GM21381 (cell line): ENCODE measurements around the gene PBX1.

ENCODE experiments used
- ATAC-seq: cut with Tn5 transposase; IDR thresholded peaks from one replicate; pipeline ENCODE4 v1.9.1; 2021; ENCODE audit warnings: mild to moderate bottlenecking, moderate library complexity; ENCODE audit not compliant: unreplicated experiment

PBX1 gene

DNA sequence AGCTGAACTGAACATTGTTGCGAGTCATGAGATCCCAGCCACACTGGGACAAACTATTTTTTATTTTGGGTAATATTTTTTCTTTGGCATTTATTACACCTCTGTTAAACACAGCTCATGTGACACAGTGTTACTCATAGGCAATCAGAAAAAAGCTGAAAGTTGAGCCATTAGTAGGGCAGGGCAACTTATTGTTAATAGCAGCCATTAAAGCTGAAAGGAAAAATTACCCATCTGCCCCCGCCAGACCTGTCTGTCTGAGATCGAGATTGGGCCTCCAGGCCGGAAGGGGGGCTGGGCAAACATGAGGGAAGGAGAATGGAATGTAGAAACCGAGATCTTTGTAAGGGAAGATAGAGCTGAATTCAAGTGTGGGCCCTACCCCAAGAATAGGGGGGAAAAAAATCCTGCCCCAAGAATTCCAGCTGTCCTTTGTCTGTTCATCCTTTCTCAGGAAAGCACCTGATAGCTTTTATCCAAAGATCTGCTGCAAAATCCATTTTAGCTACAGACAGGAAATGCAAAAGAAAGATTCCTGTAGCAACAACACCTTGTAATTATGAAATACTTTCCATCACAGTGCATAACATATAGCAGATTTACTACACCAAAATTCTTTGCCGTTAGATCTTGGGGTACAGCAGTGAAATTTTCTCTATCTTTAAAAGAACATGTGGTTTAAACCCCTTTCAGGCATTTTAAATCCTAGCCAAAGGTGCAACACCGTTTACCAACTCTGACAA is 212.8 kb downstream of the PBX1 start:
- ATAC-seq = no peak

DNA sequence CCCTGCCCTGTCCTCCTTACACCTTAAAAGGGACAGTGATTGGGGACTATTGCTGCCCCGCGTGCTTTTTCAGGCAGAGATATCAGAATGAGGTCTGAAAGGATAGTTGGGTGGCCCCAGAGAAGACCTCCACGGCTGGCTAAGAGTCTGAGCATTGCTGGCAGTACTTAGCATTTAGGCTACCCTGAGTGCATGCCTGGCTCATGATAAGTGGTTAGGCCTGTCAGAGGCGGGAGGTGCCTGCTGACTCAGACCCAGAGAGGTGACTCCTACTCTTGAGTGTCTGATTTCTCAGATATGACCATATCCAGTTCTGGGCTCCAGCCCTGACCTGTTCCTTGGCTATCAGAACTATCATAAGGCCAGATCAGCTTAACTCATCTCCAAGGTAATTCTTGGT is 213.7 kb downstream of the PBX1 start:
- peak; percentile 85 for ATAC-seq

DNA sequence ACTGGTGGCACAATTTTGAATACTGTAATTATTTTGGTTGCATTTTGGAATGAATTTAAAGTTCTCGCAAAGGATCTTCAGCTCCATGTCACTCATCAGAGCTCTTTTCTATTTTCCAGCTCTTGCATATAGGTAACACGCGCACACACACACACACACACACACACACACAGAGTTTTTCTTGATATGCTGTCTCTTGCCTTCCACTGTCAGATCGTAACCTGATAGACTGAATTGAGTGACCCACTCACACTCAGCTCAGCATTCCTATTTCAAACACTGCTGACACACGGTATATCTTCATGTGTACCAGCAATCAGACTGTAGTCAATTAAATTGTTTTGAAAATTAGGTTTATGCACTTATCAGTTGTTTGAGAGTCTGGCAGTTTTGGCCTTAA is 214.1 kb downstream of the PBX1 start:
- no peak for ATAC-seq

DNA sequence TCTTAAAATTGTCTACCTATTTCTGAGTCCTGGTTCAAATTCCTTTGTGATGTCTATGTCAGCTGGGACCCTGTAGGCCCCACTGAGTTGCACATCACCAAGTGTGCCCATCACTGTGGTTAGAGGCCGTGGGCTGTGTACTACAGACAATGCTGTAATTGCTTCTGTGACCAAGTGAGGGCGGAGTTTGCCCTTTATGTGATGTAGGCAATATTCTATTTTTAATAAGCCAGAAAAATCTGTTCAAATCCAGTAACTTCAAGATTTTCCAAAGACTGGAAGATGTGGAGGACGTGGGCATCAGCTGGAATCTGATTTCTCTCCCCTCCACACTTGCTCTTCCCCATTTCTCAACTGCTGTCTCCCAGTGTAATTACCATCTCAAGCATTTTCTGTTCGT is 215.4 kb downstream of the PBX1 start:
- no peak for ATAC-seq

DNA sequence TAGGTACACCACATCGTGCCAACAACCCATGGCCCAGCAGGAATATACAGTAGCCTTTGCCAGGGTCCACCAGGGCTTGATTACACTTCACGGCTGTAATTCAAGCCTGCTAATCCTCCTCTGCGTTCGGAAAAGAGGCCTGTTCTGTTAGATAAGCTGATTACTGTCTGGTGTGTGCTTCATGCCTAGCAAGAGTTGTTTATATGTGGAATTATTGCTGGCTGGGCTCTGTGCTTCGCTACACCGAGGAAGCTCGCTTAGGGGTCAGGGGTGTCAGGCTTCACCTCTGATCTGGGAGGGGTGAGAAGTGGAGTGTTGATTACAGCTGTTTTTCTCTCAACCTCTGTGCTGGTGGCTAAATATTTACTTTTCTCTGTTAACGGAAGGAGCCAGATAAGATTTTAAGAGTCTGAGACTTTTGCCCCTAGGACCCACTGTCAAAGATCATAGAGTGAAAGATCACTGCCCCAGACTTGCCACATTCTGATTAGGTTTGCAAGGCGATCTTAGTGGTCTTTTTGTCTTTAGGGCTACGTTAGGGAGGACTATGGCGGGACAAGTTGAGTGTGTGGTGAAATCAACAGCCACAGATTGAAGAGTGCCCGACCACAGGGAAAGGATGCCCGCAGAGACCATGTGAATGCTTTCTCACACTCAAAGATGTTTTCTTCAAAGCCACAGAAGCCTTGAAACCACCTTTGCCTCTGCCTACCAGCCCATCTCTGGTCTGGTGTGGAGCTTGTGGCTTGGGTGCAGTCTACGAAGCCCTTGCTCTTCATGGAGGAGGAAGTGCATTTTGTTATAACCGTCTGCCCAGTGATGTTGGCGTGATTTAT is 216.1 kb downstream of the PBX1 start:
- ATAC-seq = no peak

DNA sequence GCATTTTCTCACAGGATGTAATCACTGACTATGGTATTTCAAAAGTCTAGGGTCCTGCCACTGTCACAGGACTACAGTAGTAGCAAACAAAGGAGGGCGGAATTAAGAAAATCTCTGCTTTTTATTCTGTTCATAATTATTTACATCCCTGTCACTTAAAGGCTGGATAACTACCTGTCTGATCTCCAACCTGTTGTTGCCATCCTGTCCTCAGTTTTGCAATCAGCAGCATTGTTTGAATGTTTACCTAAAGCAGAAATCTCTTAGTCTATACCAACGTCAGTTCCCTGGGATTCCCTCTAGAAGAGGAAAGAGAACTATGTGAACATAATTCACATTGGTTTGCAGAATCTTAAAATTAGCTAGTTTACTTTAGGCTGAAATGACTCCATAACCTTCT is 218.5 kb downstream of the PBX1 start:
- ATAC-seq = no peak

DNA sequence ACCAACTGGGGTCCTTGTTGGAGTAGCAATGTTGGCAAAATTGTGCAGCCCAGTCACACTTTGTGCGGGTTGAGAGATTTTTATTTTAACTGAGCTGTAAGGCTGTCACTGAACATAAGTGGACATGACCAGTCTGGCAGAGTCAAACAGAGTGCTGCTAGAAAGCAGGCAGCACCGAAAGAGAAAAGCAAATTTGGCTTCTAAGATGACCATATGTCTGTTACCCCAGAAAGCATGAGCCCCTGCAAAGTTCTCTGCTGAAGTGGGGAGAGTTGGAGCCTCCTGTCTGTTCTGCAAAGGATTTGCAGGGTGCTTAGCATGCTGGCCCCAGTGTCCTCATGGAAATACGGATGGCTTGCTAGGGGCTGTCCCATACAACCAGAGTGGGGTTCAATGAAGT is 220.4 kb downstream of the PBX1 start:
- ATAC-seq = no peak

DNA sequence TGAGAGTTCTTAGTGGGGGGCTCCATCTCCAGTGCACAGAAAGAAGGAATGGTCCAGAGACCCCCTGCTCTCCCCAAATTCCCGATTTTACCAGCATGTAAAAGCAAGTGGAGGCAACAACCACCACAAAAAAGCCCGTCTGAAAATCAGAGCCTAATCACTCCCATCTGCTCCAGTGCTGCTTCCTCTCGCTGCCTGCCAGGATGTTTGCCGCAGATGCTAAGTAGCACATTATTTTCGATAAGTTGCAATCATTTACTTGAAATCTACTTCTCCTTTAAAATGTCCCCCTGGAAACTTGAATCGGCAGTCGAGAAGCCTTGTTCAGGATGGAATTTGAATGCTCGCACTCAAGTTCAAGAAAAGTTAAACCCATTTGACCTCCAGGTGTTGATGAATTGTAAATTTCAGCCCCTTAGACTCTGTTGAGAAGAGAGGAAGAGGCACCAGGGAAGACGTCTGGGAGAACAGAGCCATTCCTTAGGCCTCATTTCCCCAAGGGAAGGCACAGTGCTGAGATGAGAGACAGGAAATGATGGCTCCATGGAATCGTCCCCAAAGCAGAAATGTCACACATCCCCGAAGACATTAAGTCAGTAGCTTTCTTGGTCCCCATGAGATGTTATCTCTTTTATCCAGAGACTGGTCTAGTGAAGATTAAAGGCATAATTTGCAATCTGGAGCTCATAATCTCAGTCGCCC is 221.3 kb downstream of the PBX1 start:
- ATAC-seq = no peak

DNA sequence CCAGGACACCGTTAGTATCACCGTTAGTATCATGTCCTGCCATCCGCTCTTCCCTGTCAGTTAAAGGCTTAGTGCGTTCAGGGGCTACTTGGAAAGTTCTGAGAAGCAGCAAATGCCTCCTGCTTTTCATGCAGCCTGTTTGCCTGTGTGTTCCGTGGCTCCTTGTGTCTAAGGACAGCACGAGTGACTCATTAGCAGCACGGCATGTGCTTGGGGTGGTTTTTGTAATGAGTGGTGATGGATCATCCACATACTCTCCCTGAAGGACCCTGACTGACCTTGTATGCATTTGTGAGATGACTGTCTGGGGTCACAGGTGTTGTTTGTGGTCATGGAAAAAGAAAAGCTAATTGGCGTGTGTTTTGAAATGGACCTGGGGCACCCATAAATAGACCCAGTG is 221.9 kb downstream of the PBX1 start:
- no peak for ATAC-seq

DNA sequence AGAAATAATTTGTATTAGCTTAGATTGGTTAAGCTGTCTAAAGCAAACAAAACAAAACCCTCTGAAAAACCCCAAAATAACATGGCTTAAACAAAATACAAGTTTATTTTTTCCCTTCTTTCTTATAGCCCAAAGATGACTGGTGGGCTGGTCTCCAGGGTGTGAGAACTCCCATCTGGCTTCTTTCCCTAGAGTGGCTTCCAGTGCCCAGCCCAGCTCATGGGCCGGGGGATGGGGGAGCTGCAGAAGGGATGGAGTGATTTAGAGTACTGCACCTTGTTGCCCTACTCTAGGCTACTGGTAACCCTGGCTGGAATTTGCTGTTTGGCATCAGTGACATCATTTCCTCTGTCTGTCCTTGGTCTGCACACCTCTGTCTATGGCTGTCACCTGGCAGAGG is 223.0 kb downstream of the PBX1 start:
- no peak for ATAC-seq

DNA sequence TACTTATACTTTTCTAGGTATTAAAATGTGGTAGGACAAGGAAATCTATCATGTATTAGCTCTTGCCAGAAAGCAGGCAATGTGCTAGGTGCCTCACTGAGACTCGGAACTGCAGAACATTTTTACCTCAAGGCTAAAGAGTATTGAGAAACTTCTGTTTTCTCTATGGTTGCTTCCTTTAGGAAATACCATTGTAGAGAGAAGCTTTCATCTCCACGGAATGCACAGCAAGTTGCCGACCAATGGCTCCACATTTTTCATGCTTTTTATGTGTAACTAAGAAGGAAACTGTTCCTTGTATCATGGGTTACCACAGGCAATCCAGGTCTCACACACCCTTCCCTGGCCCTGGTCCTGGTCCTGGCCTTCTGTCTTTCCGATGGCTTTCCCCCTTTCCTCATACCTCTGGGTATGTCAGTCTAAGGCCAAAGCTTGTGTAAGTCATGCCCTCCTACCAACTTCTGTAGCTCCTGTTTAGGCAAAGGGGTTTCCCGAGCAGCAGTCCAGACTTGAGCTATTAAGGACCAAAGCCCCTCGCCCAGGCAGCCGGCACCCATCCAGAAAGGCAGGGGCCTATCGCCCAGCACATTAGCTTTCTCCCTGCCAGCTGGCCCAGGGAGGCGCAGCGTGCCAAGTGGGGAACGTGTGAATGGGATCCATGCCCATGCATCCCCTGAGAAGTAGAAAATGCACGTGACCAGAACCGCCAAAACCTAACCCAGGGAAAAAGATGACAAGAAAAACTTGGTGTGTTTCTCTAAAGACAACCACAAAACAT is 225.0 kb downstream of the PBX1 start:
- ATAC-seq = no peak

DNA sequence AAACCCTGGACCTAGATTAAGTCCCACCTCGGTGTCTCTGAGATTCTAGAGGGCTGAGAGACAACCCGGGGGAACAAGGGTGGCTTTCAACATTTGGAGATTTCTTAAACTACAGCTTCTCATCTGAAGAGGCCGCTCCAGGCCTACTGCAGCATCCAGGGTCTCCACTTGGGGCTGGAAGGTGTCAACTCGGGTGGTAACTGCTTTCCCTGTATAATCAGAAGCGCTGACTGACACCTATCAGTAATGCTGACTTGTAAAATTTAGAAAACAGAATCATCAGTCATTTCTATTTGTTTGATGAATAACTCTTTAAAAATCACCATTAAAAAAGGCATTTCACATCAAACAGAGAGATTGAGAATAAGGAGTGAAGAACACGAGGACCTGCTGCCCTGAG is 226.0 kb downstream of the PBX1 start:
- ATAC-seq = no peak

DNA sequence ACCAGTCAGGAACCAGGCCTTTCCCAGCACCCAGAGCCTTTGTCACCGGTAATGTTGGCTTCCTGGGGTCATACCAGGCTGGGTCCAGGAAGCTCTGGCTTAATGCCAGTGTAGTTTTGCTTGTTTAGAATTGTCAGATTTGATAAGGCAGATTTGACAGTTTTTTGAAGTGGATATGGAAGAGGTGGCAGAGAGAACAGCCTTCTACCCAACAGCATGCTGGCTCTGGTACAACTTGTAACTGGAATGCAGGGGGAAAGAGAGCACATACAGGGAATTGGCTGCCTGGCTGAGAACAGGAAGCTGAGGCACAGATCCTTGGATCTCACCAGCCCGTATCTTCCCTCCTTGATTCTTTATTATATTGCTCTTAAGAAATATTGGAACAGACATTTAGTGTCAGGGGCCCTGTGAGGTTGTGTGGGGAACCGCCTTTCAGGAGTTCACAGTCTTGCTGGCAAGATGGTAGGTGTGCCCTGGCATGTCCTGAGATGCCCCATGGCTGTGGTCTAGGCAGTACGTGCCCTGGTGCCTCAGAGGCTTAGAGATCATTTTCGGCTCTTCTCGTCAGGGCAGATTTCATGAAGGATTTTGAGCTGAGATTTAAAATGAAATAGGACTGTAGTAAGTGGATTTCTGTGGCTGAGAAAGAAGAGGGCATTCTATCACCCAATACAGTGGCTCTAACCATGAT is 227.0 kb downstream of the PBX1 start:
- ATAC-seq = no peak

DNA sequence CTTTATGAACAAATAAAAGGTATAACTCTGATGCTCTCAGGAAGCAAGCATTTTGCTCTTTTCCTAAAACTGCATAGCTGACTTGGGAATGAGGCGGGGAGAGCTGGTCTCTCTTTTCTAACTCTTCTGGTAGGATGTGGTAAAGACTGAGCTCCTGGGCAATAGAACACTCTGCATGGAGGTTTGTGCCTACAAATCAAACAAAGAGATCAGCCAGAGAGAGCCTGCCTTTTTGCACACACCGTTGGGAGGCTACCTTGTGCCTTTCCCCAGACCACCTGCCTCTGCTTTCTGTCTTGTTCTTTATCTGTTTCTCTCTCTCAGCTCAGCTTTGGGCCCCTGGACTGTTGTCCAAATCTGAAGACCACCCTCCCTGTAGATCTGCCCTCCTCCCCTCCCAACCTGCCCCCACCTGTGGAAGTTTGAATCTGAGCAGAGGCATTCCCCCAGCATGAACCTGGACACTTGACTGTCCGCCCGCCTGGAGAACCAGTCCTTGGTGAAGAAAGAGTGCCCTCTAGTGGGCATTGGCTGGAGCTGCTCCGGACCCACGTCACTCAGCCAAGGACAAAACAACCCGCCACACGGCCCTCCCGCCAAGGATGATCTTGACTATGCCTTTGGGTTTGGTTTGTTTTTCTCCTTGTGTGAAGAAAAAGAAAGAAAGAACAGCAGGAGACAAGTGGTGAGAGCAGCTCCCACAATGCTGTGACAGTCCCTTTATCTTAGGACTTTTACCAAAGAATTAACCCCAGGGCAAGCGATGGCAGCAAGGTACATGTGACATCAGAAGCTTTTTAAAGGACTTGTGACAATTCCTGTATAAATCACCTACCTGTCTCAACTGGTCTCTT is 228.2 kb downstream of the PBX1 start:
- ATAC-seq = peak; percentile 96

DNA sequence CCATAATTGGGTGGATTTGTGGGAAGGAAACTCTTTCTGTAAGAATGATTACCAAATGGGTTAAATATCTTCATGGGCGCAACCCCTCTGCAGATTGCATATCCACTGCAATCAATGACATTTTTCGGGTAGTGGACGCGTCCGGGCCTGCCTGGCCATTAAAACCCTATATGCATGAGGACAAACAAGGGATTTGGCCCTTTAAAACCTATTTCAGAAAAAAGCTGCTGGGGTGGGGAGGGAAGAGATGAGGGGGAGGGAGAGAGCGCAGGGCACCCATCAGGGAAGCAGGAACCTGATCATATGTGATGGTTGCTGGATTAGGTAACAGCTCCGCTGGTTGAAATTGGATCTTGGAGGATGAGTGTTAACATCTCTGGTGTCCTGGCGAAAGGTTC is 228.8 kb downstream of the PBX1 start:
- ATAC-seq = no peak

DNA sequence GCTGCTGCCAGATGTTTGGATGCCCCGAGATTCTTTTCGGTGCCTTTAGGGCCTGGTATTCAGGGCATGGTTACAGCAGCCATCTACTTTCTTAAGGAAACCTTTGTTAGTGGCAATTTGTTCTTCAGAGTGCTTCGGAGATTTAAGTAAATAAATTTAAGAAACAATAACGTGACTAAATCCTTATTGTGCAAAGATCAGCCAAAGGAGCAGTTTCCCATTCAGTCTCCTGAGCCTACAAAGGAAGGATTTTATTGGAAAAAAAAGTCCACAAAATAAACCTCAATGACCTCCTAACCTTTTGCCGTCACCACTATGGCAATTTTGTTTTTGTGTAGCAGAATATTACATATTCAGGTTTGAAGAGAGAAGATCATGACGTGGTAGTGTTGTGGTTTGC is 231.1 kb downstream of the PBX1 start:
- no peak for ATAC-seq

DNA sequence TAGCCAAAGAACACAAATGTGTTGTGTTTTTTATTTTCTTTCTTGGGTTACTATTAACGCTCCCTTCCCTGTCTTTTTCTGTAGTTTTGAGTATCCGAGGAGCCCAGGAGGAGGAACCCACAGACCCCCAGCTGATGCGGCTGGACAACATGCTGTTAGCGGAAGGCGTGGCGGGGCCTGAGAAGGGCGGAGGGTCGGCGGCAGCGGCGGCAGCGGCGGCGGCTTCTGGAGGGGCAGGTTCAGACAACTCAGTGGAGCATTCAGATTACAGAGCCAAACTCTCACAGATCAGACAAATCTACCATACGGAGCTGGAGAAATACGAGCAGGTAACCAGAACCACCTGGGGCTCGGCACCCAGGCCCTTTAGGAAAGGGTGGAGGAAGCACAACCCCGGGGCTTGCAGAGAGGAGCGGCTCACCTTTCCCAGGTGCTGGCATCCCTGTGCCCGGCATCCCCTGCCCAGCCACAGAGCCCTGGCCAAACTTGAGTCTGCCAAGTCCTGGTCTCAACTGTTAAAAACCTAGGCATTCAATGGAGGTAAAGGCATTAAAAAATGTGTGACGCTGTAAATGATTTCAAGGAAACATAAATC is 233.5 kb downstream of the PBX1 start:
- ATAC-seq = no peak

DNA sequence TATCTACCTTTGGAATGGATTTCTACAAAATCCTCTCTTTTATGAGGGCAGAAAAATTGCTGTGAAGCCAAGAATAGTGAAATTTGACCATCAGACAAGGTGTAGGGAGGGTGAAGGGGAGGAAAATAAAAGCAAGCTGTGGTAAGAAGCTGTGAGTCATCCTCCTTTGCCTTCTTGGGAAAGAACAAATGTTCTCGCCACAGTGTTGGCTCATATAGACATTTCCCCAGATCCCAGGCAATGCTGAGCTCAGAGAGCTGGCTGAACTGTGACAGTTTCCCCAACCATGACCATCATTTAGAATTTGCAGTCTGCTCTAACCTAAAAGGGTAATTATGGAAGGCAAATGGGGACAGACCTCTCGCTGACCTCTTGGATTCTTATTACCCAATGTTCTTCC is 235.4 kb downstream of the PBX1 start:
- no peak for ATAC-seq

DNA sequence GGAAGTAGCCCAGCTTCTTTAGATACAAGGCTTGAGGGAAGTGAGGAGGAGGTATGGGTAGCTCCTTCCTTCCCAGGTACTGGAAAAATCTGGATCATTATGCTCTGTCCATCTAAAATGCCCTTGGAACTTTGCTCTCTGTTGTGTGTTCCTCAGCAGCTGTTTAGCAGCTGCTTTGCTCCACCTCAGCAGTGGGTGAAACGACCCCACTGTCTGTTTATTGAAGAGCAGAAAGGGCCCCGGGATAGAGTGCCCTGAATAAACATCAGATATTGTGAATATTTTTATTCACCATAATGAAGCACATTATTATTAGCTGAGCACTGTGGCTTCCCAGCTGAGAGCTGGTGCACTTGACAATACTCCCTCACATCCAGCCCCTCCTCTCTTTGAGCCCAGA is 237.9 kb downstream of the PBX1 start:
- no peak for ATAC-seq
